GM18498 (cell line): Measurements from ENCODE around the gene CCDC127.

ENCODE experiments used
- ATAC-seq: cut with Tn5 transposase; IDR thresholded peaks from one replicate; pipeline ENCODE4 v1.9.1; 2021; ENCODE audit warnings: mild to moderate bottlenecking, moderate library complexity; ENCODE audit not compliant: unreplicated experiment

CCDC127 gene

GRCh38 chr5:191036-191948 is 26.7 kb downstream of the CCDC127 start, which contains the start of gene LRRC14B:
Gene LRRC14B, plus strand, starts transcription at chr5:191495. Its CDS starts 44 bp downstream, at chr5:191539.
- ATAC-seq, result peak; percentile 34

DNA sequence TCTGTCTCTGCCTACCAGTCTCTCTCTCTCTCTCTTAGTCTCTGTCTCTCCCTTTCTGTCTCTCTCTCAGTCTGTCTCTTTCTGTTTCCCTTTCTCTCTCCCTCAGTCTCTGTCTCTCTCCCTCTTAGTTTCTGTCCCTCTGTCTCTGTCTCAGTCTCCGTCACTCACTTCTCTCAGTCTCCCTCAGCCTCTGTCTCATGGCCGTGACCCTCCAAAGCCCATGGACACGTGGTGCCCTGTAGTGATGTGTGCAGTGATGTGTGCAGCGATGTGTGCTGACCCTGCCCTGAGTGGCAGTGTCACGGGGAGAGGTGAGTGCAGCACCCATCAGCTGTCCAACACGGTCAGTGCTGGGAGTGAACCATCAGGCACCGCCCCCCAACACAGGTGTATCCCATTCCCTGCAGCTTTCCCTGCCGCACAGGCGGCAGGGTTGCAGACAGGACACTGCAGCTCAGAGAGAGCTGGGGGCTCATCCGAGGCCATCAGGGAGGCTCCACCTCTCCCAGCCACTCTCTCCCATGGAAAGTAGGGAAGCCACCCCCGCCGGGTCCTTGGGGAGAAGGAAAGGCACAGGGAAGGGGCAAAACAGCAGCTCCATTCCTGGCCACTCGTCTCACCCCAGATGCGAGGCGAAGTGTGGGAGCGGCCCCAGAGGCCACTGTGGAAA is 27.5 kb downstream of the CCDC127 start:
- ATAC-seq, result peak; percentile 49

- no peak for ATAC-seq
Observed at GRCh38 chr5:189976-190365, 28.0 kb downstream of the CCDC127 start.

- no peak for ATAC-seq
Observed at GRCh38 chr5:189486-189885, 28.5 kb downstream of the CCDC127 start.

DNA sequence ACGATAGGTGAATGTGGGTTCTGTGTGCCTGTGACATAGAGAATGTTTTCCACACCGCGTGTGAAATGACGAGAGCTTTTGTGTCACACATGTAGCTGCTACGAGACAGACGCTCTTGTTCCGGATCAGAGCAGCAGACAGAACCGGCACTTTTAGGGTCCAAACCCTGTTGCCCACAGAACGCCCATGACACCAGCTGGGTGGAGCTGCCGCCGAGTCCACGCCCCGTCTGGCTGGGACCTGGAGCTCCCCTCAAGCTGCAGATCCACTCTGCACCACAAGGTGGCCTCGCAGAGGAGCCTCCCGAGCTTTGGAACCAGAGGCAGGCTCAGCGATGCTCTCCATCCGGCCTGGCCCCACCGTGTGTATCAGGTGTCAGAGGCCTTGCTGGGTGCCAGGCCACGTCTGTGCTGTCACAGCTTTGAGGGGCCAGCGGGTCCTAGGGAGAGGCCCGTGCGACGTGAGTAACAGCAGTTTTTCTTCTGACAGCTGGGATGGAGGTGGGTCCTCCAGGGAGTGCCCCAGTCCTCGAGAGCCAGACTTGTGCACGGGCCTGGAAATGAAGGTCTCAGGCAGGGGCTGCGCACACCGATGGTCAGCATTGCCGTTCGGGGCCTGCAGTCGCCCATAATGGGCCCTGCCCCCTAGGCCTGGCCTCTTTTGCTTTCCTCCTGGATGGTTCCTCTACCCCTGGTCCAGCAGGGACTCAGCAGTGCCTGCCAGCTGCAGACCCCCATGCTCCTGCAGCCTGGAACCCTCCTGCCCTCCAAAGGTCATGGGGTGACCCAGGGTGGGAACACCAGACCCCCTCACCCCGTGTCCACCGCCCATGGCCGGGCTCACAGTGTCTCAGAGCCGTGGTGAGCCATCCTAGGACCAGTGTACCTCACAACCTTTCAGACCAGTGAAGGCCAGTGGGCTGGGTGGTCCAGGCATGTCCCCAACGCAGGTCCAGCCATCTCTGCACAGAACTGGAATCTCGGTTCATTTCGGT is 29.2 kb downstream of the CCDC127 start:
- peak; percentile 76 for ATAC-seq

GRCh38 chr5:187617-188451 is 30.1 kb downstream of the CCDC127 start:
- no peak for ATAC-seq

- no peak for ATAC-seq
Observed at GRCh38 chr5:187042-187431, 30.9 kb downstream of the CCDC127 start.

- no peak for ATAC-seq
Observed at GRCh38 chr5:186091-187041, 31.6 kb downstream of the CCDC127 start.

- no peak for ATAC-seq
Observed at GRCh38 chr5:185095-186070, 32.6 kb downstream of the CCDC127 start.

- ATAC-seq, result no peak
Observed at GRCh38 chr5:184471-184870, 33.5 kb downstream of the CCDC127 start.

GRCh38 chr5:182126-182525 is 35.8 kb downstream of the CCDC127 start:
- no peak for ATAC-seq

- no peak for ATAC-seq
Observed at GRCh38 chr5:181566-181965, 36.4 kb downstream of the CCDC127 start.

DNA sequence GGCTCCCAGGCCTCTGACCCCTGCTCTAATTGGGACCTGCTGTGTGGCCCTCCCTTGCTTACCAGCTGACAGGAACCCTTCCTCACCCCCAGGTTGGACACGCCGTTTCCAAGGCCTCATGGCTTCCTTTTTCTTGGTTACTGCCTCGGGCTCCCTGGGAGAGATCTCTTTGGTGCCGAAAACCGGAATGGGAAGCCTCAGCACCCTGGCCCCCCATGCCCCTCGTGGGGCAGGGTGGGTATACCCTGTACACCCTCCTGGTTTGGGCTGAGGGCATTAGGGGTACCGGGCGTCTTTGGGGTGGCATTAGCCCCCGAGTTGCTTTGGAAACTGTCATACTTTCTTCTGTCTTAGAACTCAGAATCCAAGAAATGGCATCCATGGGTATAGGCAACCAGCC is 36.8 kb downstream of the CCDC127 start:
- ATAC-seq, result no peak

DNA sequence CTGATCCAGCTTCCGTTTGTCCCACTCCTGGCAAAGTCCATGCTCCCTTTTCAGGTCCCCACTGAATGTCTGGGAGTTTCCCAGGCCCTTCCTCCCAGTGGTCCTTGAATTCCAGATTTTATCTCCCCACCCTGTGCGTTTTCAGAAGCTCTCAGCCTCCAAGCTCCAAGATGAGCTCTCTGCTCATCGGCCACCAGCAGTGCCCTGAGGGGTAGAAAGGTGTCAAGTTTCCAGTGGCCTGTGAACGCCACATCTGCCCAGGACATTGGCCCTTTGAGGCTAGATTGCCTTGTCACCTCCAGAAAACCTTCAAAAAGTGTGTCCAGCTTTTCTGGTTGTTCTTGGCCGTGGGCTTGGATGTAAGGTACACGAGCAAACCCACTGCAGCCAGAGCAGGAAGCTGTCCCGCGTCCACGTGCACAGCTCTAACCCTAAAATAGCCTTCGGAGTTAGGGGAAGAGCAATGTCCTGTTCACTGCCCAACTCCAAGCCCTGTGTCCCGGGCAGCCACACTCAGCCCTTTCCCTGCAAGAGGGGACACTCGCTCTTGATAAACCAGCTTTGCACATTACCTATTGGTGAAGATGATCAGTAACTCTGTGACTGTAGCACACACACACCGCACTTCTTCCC is 37.6 kb downstream of the CCDC127 start:
- no peak for ATAC-seq

- no peak for ATAC-seq
Observed at GRCh38 chr5:179401-179800, 38.6 kb downstream of the CCDC127 start.

- no peak for ATAC-seq
Observed at GRCh38 chr5:178110-178509, 39.8 kb downstream of the CCDC127 start.

DNA sequence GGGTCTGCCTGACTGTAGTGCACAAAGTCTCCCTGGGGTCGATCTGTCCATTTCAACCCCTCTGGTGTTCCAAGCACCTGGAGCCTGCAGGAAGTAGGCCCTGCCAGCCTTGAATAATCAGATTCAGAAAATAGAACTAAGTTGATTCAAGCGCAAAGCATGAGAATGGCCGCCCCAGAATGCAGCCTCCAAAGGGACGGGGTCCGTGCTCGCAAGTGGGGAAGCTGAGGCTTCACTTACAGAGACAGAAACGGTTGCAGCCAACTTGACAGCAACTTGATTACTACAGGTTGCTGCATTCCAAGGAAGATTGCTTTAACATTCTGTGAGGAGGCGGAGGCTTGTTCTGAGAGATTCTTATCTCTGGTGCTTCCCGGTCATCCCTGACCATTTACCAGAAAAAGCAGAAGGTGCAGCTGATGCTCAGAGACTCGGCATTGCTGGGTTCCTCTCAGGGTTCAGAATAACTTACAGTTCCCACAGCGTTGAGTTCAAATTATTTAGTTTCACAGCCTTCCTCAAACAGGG is 41.6 kb downstream of the CCDC127 start:
- ATAC-seq, result no peak
